SK-N-SH treated with all-trans-retinoic acid at 6 μM for 48 hours (cell line): ENCODE data around the gene PRKCE.

ENCODE experiments used
- ATAC-seq: fragments of 200-7000 bp; cut with Tn5 transposase; 3 replicates; pipeline ENCODE4 v1.9.1; 2020; ENCODE audit warnings: mild to moderate bottlenecking, moderate library complexity
- ARNTL ChIP-seq: fragments of 450-650 bp; formaldehyde crosslinking; IDR thresholded peaks from 2 replicates; pipeline ENCODE4 v1.5.0; 2020; ENCODE audit warnings: low read depth, mild to moderate bottlenecking, moderate library complexity, borderline replicate concordance
- CREB5 ChIP-seq: fragments of 250-450 bp; sonication (Bioruptor Pico); IDR thresholded peaks from 2 replicates; pipeline ENCODE4 v1.5.1; 2020; ENCODE audit warnings: low read depth, mild to moderate bottlenecking, moderate library complexity
- CSDC2 ChIP-seq: fragments of 250-450 bp; sonication (Bioruptor Pico); IDR thresholded peaks from 2 replicates; pipeline ENCODE4 v1.5.0; 2020; ENCODE audit warnings: mild to moderate bottlenecking, moderate library complexity
- ESRRG ChIP-seq: fragments of 250-450 bp; sonication (Bioruptor Pico); IDR thresholded peaks from 2 replicates; pipeline ENCODE4 v1.6.1; 2021; ENCODE audit warnings: mild to moderate bottlenecking
- OSR1 ChIP-seq: fragments of 250-450 bp; sonication (Bioruptor Pico); IDR thresholded peaks from 2 replicates; pipeline ENCODE4 v1.8.0; 2022; ENCODE audit warnings: moderate library complexity, mild to moderate bottlenecking, inconsistent platforms
- PATZ1 ChIP-seq: fragments of 250-450 bp; sonication (Bioruptor Pico); IDR thresholded peaks from 2 replicates; pipeline ENCODE4 v1.8.0; 2020; ENCODE audit warnings: mild to moderate bottlenecking, moderate library complexity, borderline replicate concordance
- POU6F1 ChIP-seq: fragments of 250-450 bp; sonication (Bioruptor Pico); IDR thresholded peaks from 2 replicates; pipeline ENCODE4 v1.8.0; 2021; ENCODE audit warnings: low read depth, mild to moderate bottlenecking, moderate library complexity, borderline replicate concordance
- PPARA ChIP-seq: fragments of 250-450 bp; sonication (Bioruptor Pico); IDR thresholded peaks from 2 replicates; pipeline ENCODE4 v1.5.0; 2020; ENCODE audit warnings: mild to moderate bottlenecking, borderline replicate concordance
- RARB ChIP-seq: fragments of 250-450 bp; sonication (Bioruptor Pico); IDR thresholded peaks from 2 replicates; pipeline ENCODE4 v1.8.0; 2021; ENCODE audit warnings: mild to moderate bottlenecking, moderate library complexity
- SNAI2 ChIP-seq: fragments of 250-450 bp; sonication (Bioruptor Pico); IDR thresholded peaks from 2 replicates; pipeline ENCODE4 v1.5.0; 2020; ENCODE audit warnings: mild to moderate bottlenecking, moderate library complexity
- TCF4 ChIP-seq: fragments of 250-450 bp; sonication (Bioruptor Pico); IDR thresholded peaks from 2 replicates; pipeline ENCODE4 v1.8.0; 2021; ENCODE audit warnings: mild to moderate bottlenecking, moderate library complexity, borderline replicate concordance
- TOX ChIP-seq: fragments of 250-450 bp; sonication (Bioruptor Pico); IDR thresholded peaks from 2 replicates; pipeline ENCODE4 v1.8.0; 2021; ENCODE audit warnings: mild to moderate bottlenecking, moderate library complexity, borderline replicate concordance
- ZC3H10 ChIP-seq: fragments of 250-450 bp; sonication (Bioruptor Pico); IDR thresholded peaks from 2 replicates; pipeline ENCODE4 v1.5.1; 2021; ENCODE audit warnings: mild to moderate bottlenecking, moderate library complexity
- ZFP3 ChIP-seq: fragments of 250-450 bp; sonication (Bioruptor Pico); IDR thresholded peaks from 2 replicates; pipeline ENCODE4 v1.5.0; 2020; ENCODE audit warnings: mild to moderate bottlenecking, moderate library complexity
- ZFP30 ChIP-seq: fragments of 450-650 bp; formaldehyde crosslinking; IDR thresholded peaks from 2 replicates; pipeline ENCODE4 v1.5.0; 2022; ENCODE audit warnings: mild to moderate bottlenecking, moderate library complexity
- ZNF565 ChIP-seq: fragments of 450-650 bp; formaldehyde crosslinking; conservative IDR thresholded peaks from 2 replicates; pipeline ENCODE4 v1.5.0; 2020; ENCODE audit warnings: low read depth, mild to moderate bottlenecking, moderate library complexity
- ZNF70 ChIP-seq: fragments of 450-650 bp; formaldehyde crosslinking; IDR thresholded peaks from 2 replicates; pipeline ENCODE4 v1.5.0; 2020; ENCODE audit warnings: mild to moderate bottlenecking, moderate library complexity
- ZNF8 ChIP-seq: fragments of 450-650 bp; formaldehyde crosslinking; IDR thresholded peaks from 2 replicates; pipeline ENCODE4 v1.5.0; 2020; ENCODE audit warnings: mild to moderate bottlenecking, moderate library complexity
- TF ChIP-seq, protein P1 (sequence below): fragments of 250-450 bp; sonication (Bioruptor Pico); IDR thresholded peaks from 2 replicates; pipeline ENCODE4 v1.5.0; 2020; ENCODE audit warnings: mild to moderate bottlenecking, moderate library complexity
- TF ChIP-seq, protein P2 (sequence below): fragments of 250-450 bp; sonication (Bioruptor Pico); IDR thresholded peaks from 2 replicates; pipeline ENCODE4 v1.5.1; 2021; ENCODE audit warnings: mild to moderate bottlenecking, moderate library complexity

Gene PRKCE

GRCh38 chr2:45750484-45750883 is 99.0 kb downstream of the PRKCE start:
- ATAC-seq = no peak
- TF ChIP-seq CSDC2 (CRISPR knock-in tag) (no peak), TOX (CRISPR knock-in tag) (no peak)

DNA sequence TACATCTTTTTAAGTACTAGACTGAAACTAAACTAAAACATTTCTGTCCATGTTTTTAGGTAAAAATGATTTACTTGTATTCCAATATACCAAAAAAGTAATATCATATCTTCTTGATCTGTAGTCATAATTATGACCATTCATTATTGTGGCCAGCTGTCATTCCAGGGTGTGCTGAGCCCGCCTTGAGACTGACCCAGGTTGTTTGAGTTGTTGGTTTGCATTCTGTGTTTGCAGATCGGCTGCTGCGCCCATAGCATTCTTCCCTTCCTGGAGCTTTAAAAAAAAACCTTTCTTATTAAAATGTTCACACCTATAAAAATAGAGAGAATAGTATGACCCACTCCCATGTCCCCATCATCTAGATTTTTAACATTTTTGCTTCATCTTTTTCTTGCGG is 101.9 kb downstream of the PRKCE start:
- TF ChIP-seq ZNF70 (CRISPR knock-in tag) = no peak
- TF ChIP-seq ZFP30 (CRISPR knock-in tag) = no peak
- TF ChIP-seq CREB5 (CRISPR knock-in tag) = no peak
- no peak for TF ChIP-seq POU6F1 (CRISPR knock-in tag)
- TF ChIP-seq OSR1 (CRISPR knock-in tag) = no peak
- no peak for TF ChIP-seq ZC3H10
- TF ChIP-seq, protein P1, sequence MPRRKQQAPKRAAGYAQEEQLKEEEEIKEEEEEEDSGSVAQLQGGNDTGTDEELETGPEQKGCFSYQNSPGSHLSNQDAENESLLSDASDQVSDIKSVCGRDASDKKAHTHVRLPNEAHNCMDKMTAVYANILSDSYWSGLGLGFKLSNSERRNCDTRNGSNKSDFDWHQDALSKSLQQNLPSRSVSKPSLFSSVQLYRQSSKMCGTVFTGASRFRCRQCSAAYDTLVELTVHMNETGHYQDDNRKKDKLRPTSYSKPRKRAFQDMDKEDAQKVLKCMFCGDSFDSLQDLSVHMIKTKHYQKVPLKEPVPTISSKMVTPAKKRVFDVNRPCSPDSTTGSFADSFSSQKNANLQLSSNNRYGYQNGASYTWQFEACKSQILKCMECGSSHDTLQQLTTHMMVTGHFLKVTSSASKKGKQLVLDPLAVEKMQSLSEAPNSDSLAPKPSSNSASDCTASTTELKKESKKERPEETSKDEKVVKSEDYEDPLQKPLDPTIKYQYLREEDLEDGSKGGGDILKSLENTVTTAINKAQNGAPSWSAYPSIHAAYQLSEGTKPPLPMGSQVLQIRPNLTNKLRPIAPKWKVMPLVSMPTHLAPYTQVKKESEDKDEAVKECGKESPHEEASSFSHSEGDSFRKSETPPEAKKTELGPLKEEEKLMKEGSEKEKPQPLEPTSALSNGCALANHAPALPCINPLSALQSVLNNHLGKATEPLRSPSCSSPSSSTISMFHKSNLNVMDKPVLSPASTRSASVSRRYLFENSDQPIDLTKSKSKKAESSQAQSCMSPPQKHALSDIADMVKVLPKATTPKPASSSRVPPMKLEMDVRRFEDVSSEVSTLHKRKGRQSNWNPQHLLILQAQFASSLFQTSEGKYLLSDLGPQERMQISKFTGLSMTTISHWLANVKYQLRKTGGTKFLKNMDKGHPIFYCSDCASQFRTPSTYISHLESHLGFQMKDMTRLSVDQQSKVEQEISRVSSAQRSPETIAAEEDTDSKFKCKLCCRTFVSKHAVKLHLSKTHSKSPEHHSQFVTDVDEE (CRISPR knock-in tag) = no peak
- no peak for TF ChIP-seq RARB (CRISPR knock-in tag)
- TF ChIP-seq ESRRG (CRISPR knock-in tag) = no peak
- no peak for TF ChIP-seq TCF4 (CRISPR knock-in tag)
- TF ChIP-seq PATZ1 = no peak
- no peak for TF ChIP-seq CSDC2 (CRISPR knock-in tag)
- TF ChIP-seq ZNF8 (CRISPR knock-in tag) = no peak
- no peak for TF ChIP-seq PPARA (CRISPR knock-in tag)
- no peak for TF ChIP-seq TOX (CRISPR knock-in tag)
- no peak for TF ChIP-seq SNAI2
- TF ChIP-seq ZNF565 (CRISPR knock-in tag) = no peak
- TF ChIP-seq ZFP3 (CRISPR knock-in tag) = no peak
- no peak for TF ChIP-seq ARNTL
- no peak for ATAC-seq

DNA sequence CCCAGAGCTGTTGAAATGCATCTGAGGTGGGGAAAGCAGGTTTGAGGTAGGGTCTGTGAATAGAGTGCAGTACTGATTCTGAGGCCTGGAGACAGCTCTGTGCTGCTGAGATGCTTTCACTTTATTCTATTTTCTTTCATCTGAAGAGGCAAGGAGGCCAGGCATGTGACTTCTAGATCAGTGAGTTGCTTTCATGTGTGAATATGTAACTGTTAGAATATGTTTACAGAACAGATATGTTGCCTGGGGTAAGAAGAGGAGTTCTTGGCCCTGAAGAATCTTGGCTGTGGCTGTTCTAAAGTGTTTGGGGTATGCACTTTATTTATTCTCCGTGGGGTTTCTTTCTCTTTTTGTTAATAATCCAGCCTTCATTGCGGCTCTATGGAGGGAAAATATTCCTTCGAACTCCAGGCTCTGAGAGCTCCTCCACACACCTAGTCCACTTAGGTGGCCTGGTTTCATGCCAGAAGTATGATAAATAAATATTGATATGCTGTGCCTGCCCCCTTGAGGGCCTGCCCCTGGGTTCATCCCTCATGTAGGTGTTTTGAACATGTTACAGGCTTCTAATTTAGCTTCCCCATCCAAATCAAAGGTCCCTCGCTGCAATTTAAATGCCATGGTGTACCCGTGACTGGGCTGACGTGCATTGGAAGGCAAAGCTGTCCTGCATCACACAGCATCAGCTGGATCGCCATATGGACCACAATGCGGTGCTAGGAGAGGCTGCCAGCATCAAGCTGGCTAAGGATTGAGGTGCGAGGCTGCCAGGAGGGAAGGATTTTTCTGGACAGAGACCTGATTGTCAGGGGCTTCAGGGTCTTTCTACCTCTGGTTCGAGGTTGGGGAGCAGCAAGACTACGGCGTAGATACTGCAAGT is 102.9 kb downstream of the PRKCE start:
- TF ChIP-seq ARNTL = no peak
- TF ChIP-seq OSR1 (CRISPR knock-in tag) = no peak
- TF ChIP-seq, protein P2, sequence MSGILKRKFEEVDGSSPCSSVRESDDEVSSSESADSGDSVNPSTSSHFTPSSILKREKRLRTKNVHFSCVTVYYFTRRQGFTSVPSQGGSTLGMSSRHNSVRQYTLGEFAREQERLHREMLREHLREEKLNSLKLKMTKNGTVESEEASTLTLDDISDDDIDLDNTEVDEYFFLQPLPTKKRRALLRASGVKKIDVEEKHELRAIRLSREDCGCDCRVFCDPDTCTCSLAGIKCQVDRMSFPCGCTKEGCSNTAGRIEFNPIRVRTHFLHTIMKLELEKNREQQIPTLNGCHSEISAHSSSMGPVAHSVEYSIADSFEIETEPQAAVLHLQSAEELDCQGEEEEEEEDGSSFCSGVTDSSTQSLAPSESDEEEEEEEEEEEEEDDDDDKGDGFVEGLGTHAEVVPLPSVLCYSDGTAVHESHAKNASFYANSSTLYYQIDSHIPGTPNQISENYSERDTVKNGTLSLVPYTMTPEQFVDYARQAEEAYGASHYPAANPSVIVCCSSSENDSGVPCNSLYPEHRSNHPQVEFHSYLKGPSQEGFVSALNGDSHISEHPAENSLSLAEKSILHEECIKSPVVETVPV = no peak
- TF ChIP-seq PATZ1 = no peak
- no peak for TF ChIP-seq TCF4 (CRISPR knock-in tag)
- ATAC-seq = no peak
